ENCODE measurements around the gene CYP2U1.

- TF ChIP-seq CTCF (IDR thresholded peaks at IDR 0.05 in 4 of 5, conservative IDR thresholded peaks at IDR 0.05 in 1 of 5) (no peak), POLR2A (IDR thresholded peaks at IDR 0.05) (no peak)
Observed at GRCh38 chr4:107987916-107988762, 56.8 kb downstream of the CYP2U1 start.
